ENCODE measurements around the gene RPS15.

- no peak for TF ChIP-seq ZBTB4 (CRISPR knock-in tag; IDR thresholded peaks at IDR 0.05)
- no peak for TF ChIP-seq CTCF (IDR thresholded peaks at IDR 0.05 in 2 of 3, conservative IDR thresholded peaks at IDR 0.05 in 1 of 3; ENCODE audit: control insufficient read depth in 2 of 3, extremely low read depth in 1 of 3, insufficient read depth in 1 of 3, low read depth in 3 of 3, low read length in 3 of 3)
- no peak for TF ChIP-seq EP300 (IDR thresholded peaks at IDR 0.05; ENCODE audit: borderline replicate concordance in 1 of 2, control insufficient read depth in 1 of 2, low read depth in 2 of 2, low read length in 2 of 2)
- TF ChIP-seq SP1 (IDR thresholded peaks at IDR 0.05; ENCODE audit: low read depth, low read length) = no peak
- TF ChIP-seq SMAD1 (IDR thresholded peaks at IDR 0.05; ENCODE audit: low read depth, partially characterized antibody) = no peak
- no peak for TF ChIP-seq SREBF1 (IDR thresholded peaks at IDR 0.05; ENCODE audit: low read length)
- TF ChIP-seq ELK1 (IDR thresholded peaks at IDR 0.05; ENCODE audit: low read depth, low read length) = no peak
Measured at GRCh38 chr19:1430246-1430645, 8.0 kb upstream of the RPS15 start.
